ENCODE data around the gene HPS3. TPM values are rescaled to one million over a fixed set of nuclear protein-coding genes. Genes with fewer than 3 reads are reported as not detected.
A peak's percentile ranks its signal among the peaks of the same experiment; 100 is the strongest.

Gene HPS3
- total RNA-seq, 2 experiments from 2014 or later = 26.2 to 38.8 TPM

DNA sequence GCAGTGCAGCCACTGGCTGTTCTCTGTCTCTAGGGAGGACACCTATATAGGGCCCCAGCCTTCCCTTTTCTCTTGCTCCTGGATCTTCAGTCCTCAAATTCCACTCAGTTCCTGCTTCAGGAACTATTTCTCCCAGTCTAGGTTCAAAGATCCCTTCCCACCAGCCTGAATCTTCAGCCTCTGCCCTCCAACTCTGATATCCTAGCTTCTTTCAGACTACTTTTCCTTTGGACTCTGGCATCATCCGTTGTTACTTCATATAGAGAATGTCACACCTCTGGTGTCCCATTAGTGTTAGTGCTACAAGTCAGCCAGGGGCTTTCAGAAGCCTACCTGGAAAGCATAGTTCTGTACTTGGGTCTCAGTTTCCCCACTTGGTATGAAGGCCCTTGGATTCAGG, 10.0 kb upstream of the HPS3 start:
- intact Hi-C loops (cut with micrococcal nuclease; ENCODE audit: unreplicated experiment) = no loop called here
- Histone ChIP-seq H2AFZ (ENCODE audit: low read length) (peak overlapping the region; percentile 29; the same call in 1 of the 2 replicates), H3K9me3 (ENCODE audit: low read length) (no peaks in the 10 kb centered on the region), H3K4me3 (ENCODE audit: low read depth, low read length, poor library complexity, severe bottlenecking) (no peak overlapping the region), H3K9me2 (ENCODE audit: insufficient read depth, low read length) (0 out of 2 replicates have a peak, but pooled peaks cover 5% of the 10 kb centered on the region), H4K20me1 (ENCODE audit: insufficient read depth, low read length) (no peaks in the 10 kb centered on the region), H3K79me2 (ENCODE audit: insufficient read depth, low read depth, low read length) (no peaks in the 10 kb centered on the region), H3K27ac (ENCODE audit: low read depth, low read length, poor library complexity, severe bottlenecking) (no peak overlapping the region), H3K4me1 (ENCODE audit: insufficient read depth, low read length, poor library complexity, severe bottlenecking) (peaks cover 4% of the 10 kb centered on the region), H3K4me2 (ENCODE audit: low read length) (no peak overlapping the region), H3K36me3 (ENCODE audit: insufficient read depth, low read length) (no peaks in the 10 kb centered on the region)
- no TSS peak for BruUV-seq (replicated peaks)
- ChIA-PET POLR2A (interaction anchor here (0.7 to 1.8 kb wide), 10 partner anchors 10 to 166 kb away, joined by 3 to 5 read pairs (median 3); partner anchors contain the start of gene HLTF), CTCF (ENCODE audit: unreplicated experiment) (interaction anchor here (0.5 to 2.7 kb wide), 4 partner anchors 10 to 156 kb away, joined by 3 to 13 read pairs (median 4); partner anchors contain the start of gene HPS3)
- DNase-seq (ENCODE audit: low spot score) = no peak
- TF ChIP-seq CTCF (conservative IDR thresholded peaks at IDR 0.05; ENCODE audit: low read length) (no peak), EZH2phosphoT487 (IDR thresholded peaks at IDR 0.05; ENCODE audit: borderline replicate concordance, low read depth, low read length) (no peak)

DNA sequence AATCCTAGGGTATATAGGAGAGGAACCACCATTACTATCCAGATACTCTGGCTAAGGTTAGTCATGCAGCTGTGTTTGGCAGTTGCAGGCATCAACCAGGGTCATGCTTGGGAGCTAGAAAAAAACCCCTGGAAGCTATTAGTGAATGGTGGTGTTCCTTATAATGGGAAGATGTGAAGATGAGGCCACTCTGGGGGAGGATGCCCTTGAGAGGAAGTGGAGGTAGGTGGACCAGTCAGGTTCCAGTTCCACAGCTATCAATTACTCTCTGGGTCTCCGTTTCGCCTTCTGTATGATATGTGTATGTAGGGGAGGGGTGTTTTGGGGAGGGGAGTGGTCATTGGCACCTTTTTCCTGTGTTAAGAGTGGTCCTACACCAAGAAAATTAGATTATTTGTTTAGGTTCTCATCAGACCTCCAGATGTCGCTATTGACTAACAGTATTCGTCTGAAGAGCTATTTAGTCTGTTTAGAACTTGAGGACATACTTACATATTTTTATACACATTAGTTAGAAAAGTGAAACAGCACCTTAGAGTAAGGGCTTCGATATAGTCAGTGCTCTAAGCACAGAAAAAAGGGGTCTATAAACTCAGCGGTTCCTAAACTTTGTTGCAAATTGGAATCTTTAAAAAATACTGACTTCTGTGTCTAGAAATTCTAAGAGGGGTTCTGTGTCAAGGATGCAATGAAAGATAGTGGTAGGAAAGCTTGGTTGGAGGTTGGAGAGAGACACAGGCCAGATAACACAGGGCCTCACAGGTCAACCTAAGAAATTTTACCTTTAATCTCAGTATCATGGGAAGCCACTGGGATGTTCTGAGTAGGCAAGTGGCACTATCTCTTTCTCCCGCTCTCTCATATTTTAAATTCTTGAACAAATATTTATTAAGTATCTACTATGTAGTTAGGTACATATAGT, 9.1 kb upstream of the HPS3 start:
- peak; percentile 81 for DNase-seq (ENCODE audit: low spot score)
- Histone ChIP-seq H3K79me2 (ENCODE audit: insufficient read depth, low read depth, low read length) (no peaks in the 10 kb centered on the region), H3K27ac (ENCODE audit: low read depth, low read length, poor library complexity, severe bottlenecking) (no peak overlapping the region), H2AFZ (ENCODE audit: low read length) (peak overlapping the region; percentile 29; the same call in 1 of the 2 replicates), H3K4me2 (ENCODE audit: low read length) (peak overlapping the region; percentile 28; the same call in 1 of the 2 replicates), H3K36me3 (ENCODE audit: insufficient read depth, low read length) (no peaks in the 10 kb centered on the region), H3K9me2 (ENCODE audit: insufficient read depth, low read length) (0 out of 2 replicates have a peak, but pooled peaks cover 5% of the 10 kb centered on the region), H3K4me3 (ENCODE audit: low read depth, low read length, poor library complexity, severe bottlenecking) (no peak overlapping the region), H4K20me1 (ENCODE audit: insufficient read depth, low read length) (no peaks in the 10 kb centered on the region), H3K9me3 (ENCODE audit: low read length) (no peaks in the 10 kb centered on the region), H3K4me1 (ENCODE audit: insufficient read depth, low read length, poor library complexity, severe bottlenecking) (peaks cover 4% of the 10 kb centered on the region)
- intact Hi-C loops (cut with micrococcal nuclease; ENCODE audit: unreplicated experiment) = loop anchor here (1.0 to 10.0 kb wide), 5 partner anchors 153 to 596 kb away; no protein-coding TSS in a partner anchor
- no TSS peak for BruUV-seq (replicated peaks)
- CTCF ChIA-PET (ENCODE audit: unreplicated experiment) = interaction anchor here (0.5 to 2.7 kb wide), 5 partner anchors 9 to 155 kb away, joined by 3 to 13 read pairs (median 3); partner anchors contain the start of gene HPS3
- POLR2A ChIA-PET = interaction anchor here (0.7 to 1.8 kb wide), 11 partner anchors 10 to 166 kb away, joined by 3 to 7 read pairs (median 4); partner anchors contain the start of gene HLTF
- TF ChIP-seq CTCF (conservative IDR thresholded peaks at IDR 0.05; ENCODE audit: low read length) (peak; percentile 94), EZH2phosphoT487 (IDR thresholded peaks at IDR 0.05; ENCODE audit: borderline replicate concordance, low read depth, low read length) (no peak)

Data from OCI-LY7 (cell line).